ENCODE measurements around the gene LAX1. TPM values are rescaled to one million over a fixed set of nuclear protein-coding genes. Genes with fewer than 3 reads are reported as not detected.

LAX1 gene
- total RNA-seq, 2 donors from 2014 or later: 1.2 to 1.3 TPM

DNA sequence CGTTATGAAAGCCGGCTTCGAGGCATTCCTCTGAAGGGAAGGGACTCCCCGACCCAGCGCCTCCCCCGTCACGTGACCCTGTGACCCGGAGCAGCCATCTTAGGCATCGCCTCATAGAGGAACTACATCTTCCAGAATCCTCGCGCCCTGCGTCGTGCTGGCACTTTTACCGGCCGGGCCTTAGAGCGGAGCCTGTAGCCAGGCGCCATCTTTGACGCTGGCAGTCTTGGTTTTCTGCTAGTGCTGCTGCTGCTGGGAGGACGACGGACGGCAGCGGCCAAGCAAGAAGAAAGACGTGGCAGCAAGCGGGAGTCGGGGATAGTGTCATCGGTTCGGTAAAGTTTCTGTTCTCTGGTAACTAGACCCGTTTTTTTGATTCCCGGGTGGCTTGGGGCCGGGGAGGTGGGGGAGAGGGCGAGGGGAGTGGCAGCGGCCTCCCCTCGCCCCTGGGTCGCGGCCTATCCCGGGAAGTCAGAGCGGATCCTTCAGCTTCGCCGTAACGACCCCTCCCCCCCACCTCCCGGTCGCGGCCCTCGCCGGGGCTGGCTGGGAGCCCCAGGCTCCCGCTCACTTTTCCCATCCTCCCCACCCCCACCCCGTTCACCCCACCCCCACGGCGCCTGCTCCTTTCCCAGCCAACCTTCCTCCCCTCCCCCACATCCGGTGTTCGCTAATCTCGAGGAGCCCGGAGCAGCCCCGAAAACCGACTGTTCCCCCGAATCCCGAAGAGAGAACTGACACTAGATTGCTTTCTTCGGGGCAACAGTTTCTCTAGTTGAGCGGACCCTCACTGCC lies 30.7 kb downstream of the LAX1 start, which contains the start of the genes ZBED6 and ZC3H11A:
Gene ZBED6 (plus strand): TSS at position 183 of the 795 bp plus-strand sequence. CDS start 1,900 bp downstream, outside the sequence.
Gene ZC3H11A (plus strand): TSS at position 183 of the 795 bp plus-strand sequence. CDS start 21,448 bp downstream, outside the sequence.
- H3K4me1 ChIP-seq: peaks cover 4% of the 10 kb centered on the region
- intact Hi-C loops (cut with DNase I): no loop called here
- H3K27ac ChIP-seq: peak within 1 kb of the TSS; percentile 86
- no peaks in the 10 kb centered on the region for H3K36me3 ChIP-seq
- no peaks in the 10 kb centered on the region for H3K27me3 ChIP-seq
- peak within 1 kb of the TSS; percentile 70 to 94 for H3K9ac ChIP-seq (ENCODE audit: low read depth in 2 of 2, low read length in 2 of 2)
- peak; percentile 99 for DNase-seq
- TF ChIP-seq, protein P1, sequence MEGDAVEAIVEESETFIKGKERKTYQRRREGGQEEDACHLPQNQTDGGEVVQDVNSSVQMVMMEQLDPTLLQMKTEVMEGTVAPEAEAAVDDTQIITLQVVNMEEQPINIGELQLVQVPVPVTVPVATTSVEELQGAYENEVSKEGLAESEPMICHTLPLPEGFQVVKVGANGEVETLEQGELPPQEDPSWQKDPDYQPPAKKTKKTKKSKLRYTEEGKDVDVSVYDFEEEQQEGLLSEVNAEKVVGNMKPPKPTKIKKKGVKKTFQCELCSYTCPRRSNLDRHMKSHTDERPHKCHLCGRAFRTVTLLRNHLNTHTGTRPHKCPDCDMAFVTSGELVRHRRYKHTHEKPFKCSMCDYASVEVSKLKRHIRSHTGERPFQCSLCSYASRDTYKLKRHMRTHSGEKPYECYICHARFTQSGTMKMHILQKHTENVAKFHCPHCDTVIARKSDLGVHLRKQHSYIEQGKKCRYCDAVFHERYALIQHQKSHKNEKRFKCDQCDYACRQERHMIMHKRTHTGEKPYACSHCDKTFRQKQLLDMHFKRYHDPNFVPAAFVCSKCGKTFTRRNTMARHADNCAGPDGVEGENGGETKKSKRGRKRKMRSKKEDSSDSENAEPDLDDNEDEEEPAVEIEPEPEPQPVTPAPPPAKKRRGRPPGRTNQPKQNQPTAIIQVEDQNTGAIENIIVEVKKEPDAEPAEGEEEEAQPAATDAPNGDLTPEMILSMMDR (IDR thresholded peaks at IDR 0.05): no peak
- H3K4me3 ChIP-seq: peak within 1 kb of the TSS; percentile 63
- H3K9me3 ChIP-seq: no peaks in the 10 kb centered on the region

DNA sequence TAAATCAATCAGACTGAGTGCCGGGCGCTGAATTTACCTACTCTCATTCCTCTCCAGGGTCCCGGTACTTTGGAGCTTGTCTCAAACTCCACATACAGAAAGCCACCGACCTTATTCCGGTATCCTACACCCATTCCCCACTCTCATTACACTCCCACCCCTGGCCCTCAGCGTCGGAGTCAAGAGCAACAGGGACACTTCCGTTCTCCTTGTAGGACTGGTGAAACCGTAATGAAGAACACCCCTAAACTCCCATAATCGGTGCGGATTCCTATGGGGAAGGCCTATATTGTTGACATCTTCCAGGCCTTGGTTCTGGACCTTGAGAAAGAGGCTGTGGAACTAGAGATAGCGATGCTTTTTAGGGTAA lies 31.2 kb downstream of the LAX1 start:
- Histone ChIP-seq H3K36me3 (no peaks in the 10 kb centered on the region), H3K9me3 (no peaks in the 10 kb centered on the region), H3K9ac (ENCODE audit: low read depth in 2 of 2, low read length in 2 of 2) (peak overlapping the region; percentile 70 to 94), H3K27ac (peak overlapping the region; percentile 86), H3K4me1 (peaks cover 4% of the 10 kb centered on the region), H3K4me3 (peak overlapping the region; percentile 63), H3K27me3 (no peaks in the 10 kb centered on the region)
- intact Hi-C loops (cut with DNase I): no loop called here
- TF ChIP-seq, protein P1 (IDR thresholded peaks at IDR 0.05): no peak
- peak; percentile 51 for DNase-seq

DNA sequence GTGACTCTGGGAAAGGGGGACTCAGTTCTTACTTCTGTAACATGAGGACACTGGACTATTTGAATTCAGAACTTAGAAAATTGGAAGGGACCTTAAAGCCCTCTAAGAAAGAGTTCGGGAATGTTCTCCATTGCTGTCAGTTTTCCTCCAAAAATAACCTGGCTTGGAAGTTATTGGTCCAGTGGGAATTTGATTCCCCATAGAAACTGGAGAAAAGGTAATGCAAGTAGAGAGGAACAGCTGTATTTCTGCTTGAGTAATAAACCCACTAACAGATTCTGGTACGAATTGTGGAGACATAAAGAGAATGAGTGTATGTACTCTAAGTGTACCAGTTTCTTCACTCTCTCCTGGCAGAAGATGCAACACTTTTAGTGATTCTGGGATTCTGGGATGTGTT lies 32.2 kb downstream of the LAX1 start:
- intact Hi-C loops (cut with DNase I): no loop called here
- no peak overlapping the region for H3K9ac ChIP-seq (ENCODE audit: low read depth in 2 of 2, low read length in 2 of 2)
- H3K27me3 ChIP-seq: no peaks in the 10 kb centered on the region
- DNase-seq: no peak
- H3K9me3 ChIP-seq: no peaks in the 10 kb centered on the region
- peak overlapping the region; percentile 86 for H3K27ac ChIP-seq
- H3K4me1 ChIP-seq: peaks cover 4% of the 10 kb centered on the region
- no peaks in the 10 kb centered on the region for H3K36me3 ChIP-seq
- TF ChIP-seq, protein P1 (IDR thresholded peaks at IDR 0.05): no peak
- peak overlapping the region; percentile 63 for H3K4me3 ChIP-seq

DNA sequence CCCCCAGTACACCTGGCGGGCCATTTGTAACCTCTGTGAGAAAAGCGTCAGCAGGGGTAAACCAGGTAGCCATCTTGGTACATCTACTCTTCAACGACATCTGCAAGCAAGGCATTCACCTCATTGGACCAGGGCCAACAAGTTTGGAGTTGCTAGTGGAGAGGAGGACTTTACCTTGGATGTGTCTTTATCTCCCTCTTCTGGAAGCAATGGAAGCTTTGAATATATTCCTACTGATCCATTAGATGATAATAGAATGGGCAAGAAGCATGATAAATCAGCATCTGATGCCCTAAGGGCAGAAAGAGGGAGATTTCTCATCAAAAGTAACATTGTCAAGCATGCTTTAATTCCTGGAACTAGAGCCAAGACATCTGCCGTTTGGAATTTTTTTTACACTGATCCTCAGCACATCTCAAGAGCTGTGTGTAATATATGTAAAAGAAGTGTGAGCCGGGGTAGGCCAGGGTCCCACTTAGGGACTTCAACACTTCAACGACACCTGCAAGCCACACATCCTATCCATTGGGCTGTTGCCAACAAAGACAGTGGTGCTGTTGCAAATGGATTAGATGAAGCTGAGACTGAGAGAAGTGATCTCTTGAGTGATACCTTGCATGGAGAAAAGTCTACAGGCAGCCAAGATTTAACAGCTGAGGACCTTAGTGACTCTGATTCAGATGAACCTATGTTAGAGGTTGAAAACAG lies 33.1 kb downstream of the LAX1 start:
- no peaks in the 10 kb centered on the region for H3K36me3 ChIP-seq
- H3K9me3 ChIP-seq: no peaks in the 10 kb centered on the region
- H3K27ac ChIP-seq: no peak overlapping the region
- H3K27me3 ChIP-seq: no peaks in the 10 kb centered on the region
- H3K4me1 ChIP-seq: peaks cover 4% of the 10 kb centered on the region
- H3K9ac ChIP-seq (ENCODE audit: low read depth in 2 of 2, low read length in 2 of 2): no peak overlapping the region
- DNase-seq: peak; percentile 22
- TF ChIP-seq, protein P1 (IDR thresholded peaks at IDR 0.05): no peak
- intact Hi-C loops (cut with DNase I): no loop called here
- no peak overlapping the region for H3K4me3 ChIP-seq

DNA sequence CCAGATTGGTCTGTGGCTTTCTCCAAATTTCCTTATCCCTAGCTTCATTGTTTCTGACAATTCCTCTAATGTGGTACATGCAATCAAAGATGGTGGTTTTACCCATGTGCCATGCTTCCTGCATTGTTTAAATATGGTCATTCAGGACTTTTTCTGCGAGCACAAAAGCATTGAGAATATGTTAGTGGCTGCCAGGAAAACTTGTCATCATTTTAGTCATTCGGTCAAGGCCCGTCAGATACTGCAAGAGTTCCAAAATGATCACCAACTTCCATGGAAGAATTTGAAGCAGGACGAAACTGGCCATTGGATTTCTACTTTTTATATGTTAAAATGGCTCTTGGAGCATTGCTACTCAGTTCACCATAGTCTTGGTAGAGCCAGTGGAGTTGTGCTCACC lies 34.2 kb downstream of the LAX1 start:
- peaks cover 4% of the 10 kb centered on the region for H3K4me1 ChIP-seq
- TF ChIP-seq, protein P1 (IDR thresholded peaks at IDR 0.05): no peak
- no peaks in the 10 kb centered on the region for H3K36me3 ChIP-seq
- H3K27ac ChIP-seq: no peak overlapping the region
- intact Hi-C loops (cut with DNase I): no loop called here
- no peaks in the 10 kb centered on the region for H3K27me3 ChIP-seq
- no peaks in the 10 kb centered on the region for H3K9me3 ChIP-seq
- no peak overlapping the region for H3K9ac ChIP-seq (ENCODE audit: low read depth in 2 of 2, low read length in 2 of 2)
- DNase-seq: no peak
- H3K4me3 ChIP-seq: no peak overlapping the region

Data from colonic mucosa (tissue), 4 donors.